Measurements from ENCODE around the gene RIMBP2. TPM values are rescaled to one million over a fixed set of nuclear protein-coding genes. Genes with fewer than 3 reads are reported as not detected.

The RIMBP2 gene
- polyA plus RNA-seq, 1 donor (not counting 4 experiments of a cell fraction or from before 2014, with no cell fraction given): 0.16 TPM

DNA sequence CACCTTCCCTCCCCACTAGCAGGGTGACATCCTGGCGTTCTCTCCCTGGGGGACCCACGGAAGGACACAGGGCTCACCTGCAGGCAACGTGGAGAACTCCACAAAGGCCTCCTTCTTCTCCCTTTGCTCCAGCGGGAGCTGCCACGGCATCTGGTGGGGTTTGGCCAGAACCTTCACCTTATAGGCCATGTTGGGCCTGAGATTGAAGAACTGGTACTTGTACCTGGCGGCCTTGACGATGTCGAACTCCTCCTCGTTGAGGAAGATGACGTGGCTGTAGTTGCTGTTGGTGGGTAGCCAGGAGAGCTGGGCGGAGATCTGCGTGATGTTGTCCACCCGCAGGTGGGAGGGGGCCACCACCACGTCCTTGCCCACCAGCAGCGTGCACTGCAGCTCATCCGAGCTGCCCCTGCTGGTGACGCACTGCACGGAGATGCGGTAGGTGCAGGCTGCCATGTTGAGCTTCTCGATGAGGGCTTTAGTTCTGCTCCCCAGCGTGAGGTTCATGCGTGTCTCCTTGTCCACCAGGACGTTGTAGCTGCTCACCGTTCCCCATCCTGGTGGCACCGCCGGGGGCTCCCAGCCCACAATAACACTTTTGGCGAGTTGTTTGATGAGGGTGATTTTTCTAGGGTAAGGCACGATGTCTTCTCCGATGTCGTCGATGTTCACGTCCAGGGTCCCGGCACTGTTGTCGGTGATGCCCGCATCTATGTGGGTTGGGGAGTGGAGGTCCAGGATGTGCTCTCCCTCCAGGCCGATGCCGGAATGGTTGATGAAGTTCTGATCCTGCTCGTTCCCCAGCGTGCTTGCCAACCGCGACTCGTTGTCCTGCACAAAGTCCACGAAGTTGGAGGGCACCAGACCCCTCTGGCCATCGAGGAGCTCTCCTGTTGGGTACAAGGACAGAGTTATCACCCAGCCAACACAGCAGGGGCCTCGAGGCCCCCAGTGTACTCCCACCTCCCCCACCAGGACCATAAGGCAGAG, 274.0 kb downstream of the RIMBP2 start:
- Histone ChIP-seq H3K4me3 (ENCODE audit: control insufficient read depth in 2 of 3, extremely low read depth in 1 of 3, insufficient read depth in 2 of 3, low read depth in 1 of 3, low read length in 3 of 3) (no peak overlapping the region), H3K79me2 (ENCODE audit: control insufficient read depth, insufficient read depth, low read length) (no peaks in the 10 kb centered on the region), H3K9me1 (ENCODE audit: control insufficient read depth, extremely low read depth, insufficient read depth, low read length) (no peaks in the 10 kb centered on the region), H3K9ac (ENCODE audit: control insufficient read depth, extremely low read depth, insufficient read depth, low read length) (no peak overlapping the region), H3K9me3 (ENCODE audit: control insufficient read depth, low read depth, low read length) (peaks cover 12% of the 10 kb centered on the region), H3K4me1 (ENCODE audit: control insufficient read depth, extremely low read depth, insufficient read depth, low read length) (no peaks in the 10 kb centered on the region), H3K4me2 (ENCODE audit: control insufficient read depth, extremely low read depth, insufficient read depth, low read depth, low read length) (no peak overlapping the region), H2AFZ (ENCODE audit: control insufficient read depth, low read length) (no peak overlapping the region), H4K20me1 (ENCODE audit: control insufficient read depth, extremely low read depth, insufficient read depth, low read length) (no peaks in the 10 kb centered on the region), H3K27ac (ENCODE audit: control insufficient read depth, insufficient read depth, low read length) (no peak overlapping the region), H3K27me3 (ENCODE audit: control insufficient read depth, extremely low read depth, insufficient read depth, low read length) (no peaks in the 10 kb centered on the region), H3K36me3 (ENCODE audit: control insufficient read depth in 2 of 2, extremely low read depth in 1 of 2, insufficient read depth in 2 of 2, low read length in 2 of 2) (no peaks in the 10 kb centered on the region)
- TF ChIP-seq EZH2 (IDR thresholded peaks at IDR 0.05; ENCODE audit: low read length): no peak
- TF ChIP-seq, protein P1, sequence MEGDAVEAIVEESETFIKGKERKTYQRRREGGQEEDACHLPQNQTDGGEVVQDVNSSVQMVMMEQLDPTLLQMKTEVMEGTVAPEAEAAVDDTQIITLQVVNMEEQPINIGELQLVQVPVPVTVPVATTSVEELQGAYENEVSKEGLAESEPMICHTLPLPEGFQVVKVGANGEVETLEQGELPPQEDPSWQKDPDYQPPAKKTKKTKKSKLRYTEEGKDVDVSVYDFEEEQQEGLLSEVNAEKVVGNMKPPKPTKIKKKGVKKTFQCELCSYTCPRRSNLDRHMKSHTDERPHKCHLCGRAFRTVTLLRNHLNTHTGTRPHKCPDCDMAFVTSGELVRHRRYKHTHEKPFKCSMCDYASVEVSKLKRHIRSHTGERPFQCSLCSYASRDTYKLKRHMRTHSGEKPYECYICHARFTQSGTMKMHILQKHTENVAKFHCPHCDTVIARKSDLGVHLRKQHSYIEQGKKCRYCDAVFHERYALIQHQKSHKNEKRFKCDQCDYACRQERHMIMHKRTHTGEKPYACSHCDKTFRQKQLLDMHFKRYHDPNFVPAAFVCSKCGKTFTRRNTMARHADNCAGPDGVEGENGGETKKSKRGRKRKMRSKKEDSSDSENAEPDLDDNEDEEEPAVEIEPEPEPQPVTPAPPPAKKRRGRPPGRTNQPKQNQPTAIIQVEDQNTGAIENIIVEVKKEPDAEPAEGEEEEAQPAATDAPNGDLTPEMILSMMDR (optimal IDR thresholded peaks at IDR 0.05 in 1 of 3, IDR thresholded peaks at IDR 0.05 in 1 of 3, conservative IDR thresholded peaks at IDR 0.05 in 1 of 3; ENCODE audit: extremely low read depth in 1 of 3, insufficient read depth in 2 of 3, low read length in 3 of 3): no peak
- no peak for DNase-seq (ENCODE audit: low read depth, low spot score)
- no peak for FAIRE-seq
- dilution Hi-C loops (cut with MboI; ENCODE audit: extremely low pct_ligation_motif_present, low sequenced_read_pairs): no loop called here

DNA sequence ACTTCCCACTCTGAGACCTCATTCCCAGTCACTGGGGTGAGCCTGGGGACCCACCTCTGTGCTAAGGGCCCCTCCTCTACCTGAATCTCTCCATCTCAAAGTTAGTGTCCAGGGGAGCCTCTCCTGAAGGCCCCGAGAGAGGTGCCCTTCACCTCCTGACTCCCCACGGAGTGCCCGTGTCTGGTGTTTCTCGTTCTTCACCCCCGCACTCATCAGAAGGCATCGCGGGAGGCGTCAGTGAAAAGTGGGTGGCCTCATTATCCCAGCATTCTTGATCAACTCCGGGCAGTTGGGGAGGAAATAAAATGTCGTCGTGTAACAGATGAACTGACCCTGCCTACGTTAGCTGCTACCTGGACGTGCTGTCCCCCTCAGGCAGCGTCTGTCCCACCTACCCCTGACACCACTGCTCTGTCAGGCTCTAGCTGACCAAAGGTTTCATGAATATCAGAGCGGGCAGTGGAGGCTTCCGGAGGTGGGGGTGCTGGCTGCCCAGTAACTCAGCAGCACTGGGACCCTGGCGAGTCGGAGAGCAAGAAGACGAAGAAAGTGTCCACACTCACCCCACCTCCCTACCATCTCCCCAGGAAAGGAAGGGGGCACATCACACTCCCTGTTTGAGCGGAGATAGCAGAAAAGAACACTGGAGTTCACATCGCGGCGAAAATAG, 275.6 kb downstream of the RIMBP2 start:
- FAIRE-seq (no peak), DNase-seq (ENCODE audit: low read depth, low spot score) (no peak)
- no peaks in the 10 kb centered on the region for H3K4me1 ChIP-seq (ENCODE audit: control insufficient read depth, extremely low read depth, insufficient read depth, low read length)
- no peak overlapping the region for H2AFZ ChIP-seq (ENCODE audit: control insufficient read depth, low read length)
- H3K79me2 ChIP-seq (ENCODE audit: control insufficient read depth, insufficient read depth, low read length): no peaks in the 10 kb centered on the region
- no peak overlapping the region for H3K4me2 ChIP-seq (ENCODE audit: control insufficient read depth, extremely low read depth, insufficient read depth, low read depth, low read length)
- no peak for TF ChIP-seq EZH2 (IDR thresholded peaks at IDR 0.05; ENCODE audit: low read length)
- TF ChIP-seq, protein P1 (optimal IDR thresholded peaks at IDR 0.05 in 1 of 3, IDR thresholded peaks at IDR 0.05 in 1 of 3, conservative IDR thresholded peaks at IDR 0.05 in 1 of 3; ENCODE audit: extremely low read depth in 1 of 3, insufficient read depth in 2 of 3, low read length in 3 of 3): no peak
- no peak overlapping the region for H3K27ac ChIP-seq (ENCODE audit: control insufficient read depth, insufficient read depth, low read length)
- H3K9ac ChIP-seq (ENCODE audit: control insufficient read depth, extremely low read depth, insufficient read depth, low read length): no peak overlapping the region
- H3K27me3 ChIP-seq (ENCODE audit: control insufficient read depth, extremely low read depth, insufficient read depth, low read length): no peaks in the 10 kb centered on the region
- no peak overlapping the region for H3K4me3 ChIP-seq (ENCODE audit: control insufficient read depth in 2 of 3, extremely low read depth in 1 of 3, insufficient read depth in 2 of 3, low read depth in 1 of 3, low read length in 3 of 3)
- H4K20me1 ChIP-seq (ENCODE audit: control insufficient read depth, extremely low read depth, insufficient read depth, low read length): no peaks in the 10 kb centered on the region
- dilution Hi-C loops (cut with MboI; ENCODE audit: extremely low pct_ligation_motif_present, low sequenced_read_pairs): no loop called here
- no peaks in the 10 kb centered on the region for H3K9me1 ChIP-seq (ENCODE audit: control insufficient read depth, extremely low read depth, insufficient read depth, low read length)
- H3K9me3 ChIP-seq (ENCODE audit: control insufficient read depth, low read depth, low read length): peaks cover 11% of the 10 kb centered on the region
- H3K36me3 ChIP-seq (ENCODE audit: control insufficient read depth in 2 of 2, extremely low read depth in 1 of 2, insufficient read depth in 2 of 2, low read length in 2 of 2): no peaks in the 10 kb centered on the region
